NCI-H2171 treated with DMSO at 0.1 percent for 48 hours (cell line): ENCODE data around the gene NUP93.
"Not testable (repeated sequence)": the region's sequence is repeated elsewhere in the genome, so short reads cannot be mapped to it uniquely, and the experiment has no call there.

ENCODE experiments used
- DNase-seq: peaks from one replicate; lab custom pipeline; 2025; lab: John Stamatoyannopoulos, UW

The NUP93 gene

DNA sequence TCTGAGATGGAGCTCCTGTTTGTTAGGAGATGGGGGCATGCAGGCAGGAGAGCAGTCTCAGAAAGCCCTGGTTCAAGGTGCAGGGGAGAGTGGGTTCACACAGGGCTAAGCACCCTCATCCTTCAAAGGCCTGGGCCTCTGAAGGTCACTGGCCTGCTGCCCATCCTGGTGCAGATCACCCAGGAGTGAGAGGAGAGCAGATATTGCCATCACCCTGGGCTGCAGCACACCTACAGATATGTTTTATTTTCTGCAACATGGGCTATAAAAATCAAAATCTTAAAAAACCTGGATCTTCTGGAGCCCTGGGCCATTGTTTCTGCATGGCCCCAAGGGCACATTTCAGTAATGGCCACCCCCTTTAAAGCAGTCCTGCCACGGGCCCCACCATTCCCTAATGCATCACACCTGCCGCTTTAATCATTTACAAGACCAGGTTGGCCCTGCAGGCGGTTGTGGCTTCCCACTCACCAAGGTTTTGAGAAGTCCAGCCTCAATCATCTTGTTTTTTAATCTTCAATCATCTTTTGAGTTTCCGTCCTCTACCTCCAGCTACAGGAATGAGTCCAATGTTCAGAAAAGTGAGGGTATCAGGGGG lies 20.4 kb upstream of the NUP93 start:
- no peak for DNase-seq

DNA sequence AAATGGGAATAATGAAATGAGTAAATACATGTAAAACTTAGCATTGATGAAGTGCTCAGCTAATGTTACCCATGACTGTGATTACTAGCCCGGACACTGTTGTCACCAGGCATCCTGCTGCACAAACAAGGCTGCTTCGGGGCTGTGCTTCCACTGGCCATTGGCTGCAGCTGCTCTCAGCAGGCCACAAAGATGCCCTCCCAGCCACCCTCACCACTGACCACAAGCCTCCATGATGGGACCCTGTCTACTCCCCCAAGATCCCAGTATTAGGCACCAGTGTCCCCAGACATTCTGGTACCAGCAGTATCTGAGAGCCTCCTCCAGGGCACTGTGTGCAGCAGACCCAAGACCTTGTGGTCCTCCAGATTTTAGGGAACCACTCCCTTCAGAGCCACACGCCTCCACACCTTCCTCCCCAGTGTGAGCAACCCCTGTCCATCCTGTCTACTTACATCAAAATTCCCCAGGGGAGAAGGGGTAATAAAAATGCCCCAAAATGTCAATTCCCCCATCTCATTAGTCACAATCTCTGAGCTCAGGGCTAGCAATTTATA lies 19.7 kb upstream of the NUP93 start:
- DNase-seq, result no peak

DNA sequence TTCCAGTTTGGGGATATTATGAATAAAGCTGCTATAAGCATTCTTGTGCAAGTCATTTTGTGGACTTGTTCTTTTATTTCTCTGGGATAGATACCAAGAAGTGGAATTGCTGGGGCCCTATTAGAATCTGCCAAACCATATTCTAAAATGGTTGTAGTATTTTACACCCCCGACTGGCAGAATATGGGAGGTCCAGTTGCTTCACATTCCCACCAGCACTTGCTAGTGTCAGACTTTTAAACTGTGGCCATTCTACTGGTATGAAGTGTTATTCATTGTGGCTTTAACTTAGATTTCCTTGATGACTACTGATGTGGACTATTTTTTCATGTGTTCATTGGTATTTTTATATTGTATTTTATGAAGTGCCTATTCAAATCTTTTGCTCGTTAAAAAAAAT lies 18.1 kb upstream of the NUP93 start:
- no peak for DNase-seq

DNA sequence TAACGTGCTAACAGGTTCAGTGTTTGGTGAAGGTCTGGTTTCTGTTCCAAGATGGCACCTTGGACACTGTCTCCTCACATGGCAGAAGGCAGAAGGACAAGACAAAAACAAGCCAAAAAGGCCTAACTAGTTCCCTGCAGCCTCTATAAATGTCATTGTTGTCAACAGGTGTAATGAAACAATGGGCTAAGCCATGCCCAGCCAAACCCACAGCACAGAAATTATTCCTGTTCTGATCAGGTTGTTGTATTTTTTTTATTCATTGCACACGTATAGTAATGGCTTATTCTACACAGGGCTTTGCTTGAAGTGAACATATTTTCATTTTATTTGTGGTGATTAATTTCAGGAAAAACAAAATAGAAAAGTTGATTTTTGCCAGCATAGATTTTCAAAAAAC lies 16.1 kb upstream of the NUP93 start:
- DNase-seq, result no peak

DNA sequence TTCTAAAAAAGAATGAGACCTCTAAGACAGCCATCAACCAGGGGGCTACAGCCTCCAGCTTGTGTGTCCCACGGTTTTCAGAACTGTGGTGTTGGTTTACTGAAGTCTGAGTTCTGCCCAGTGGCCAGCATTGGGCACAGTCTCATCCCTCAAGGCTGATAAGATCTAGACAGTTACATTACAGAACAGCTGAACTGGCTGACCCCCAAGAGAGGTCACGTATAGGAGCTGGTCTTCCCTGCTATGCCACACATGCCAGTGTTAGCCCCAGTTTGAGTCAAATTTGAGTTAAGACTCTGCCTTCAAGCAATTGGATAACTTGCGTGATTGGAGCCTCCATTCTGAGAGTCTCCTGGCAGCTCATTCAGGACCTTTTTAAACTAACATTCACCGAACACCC lies 14.8 kb upstream of the NUP93 start:
- no peak for DNase-seq

DNA sequence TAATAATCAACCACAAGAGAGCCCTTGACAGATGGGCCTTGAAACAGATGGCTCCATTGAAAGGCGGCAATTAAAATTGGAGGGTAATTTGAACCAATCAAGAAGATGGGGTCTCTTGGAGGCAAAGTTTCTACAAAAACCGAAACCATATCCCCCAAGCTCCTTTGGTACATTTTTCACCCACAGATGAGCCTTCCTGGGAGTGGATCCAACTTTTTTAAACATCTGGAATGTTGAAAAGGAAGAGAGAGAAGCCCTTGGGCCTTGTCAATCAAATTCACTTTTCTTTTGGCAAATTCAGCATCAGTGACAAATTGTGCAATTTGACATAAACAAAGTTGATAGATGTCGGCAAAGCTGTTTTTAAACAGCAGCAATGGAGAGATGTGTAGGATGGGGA lies 13.2 kb upstream of the NUP93 start:
- peak; percentile 92 for DNase-seq

DNA sequence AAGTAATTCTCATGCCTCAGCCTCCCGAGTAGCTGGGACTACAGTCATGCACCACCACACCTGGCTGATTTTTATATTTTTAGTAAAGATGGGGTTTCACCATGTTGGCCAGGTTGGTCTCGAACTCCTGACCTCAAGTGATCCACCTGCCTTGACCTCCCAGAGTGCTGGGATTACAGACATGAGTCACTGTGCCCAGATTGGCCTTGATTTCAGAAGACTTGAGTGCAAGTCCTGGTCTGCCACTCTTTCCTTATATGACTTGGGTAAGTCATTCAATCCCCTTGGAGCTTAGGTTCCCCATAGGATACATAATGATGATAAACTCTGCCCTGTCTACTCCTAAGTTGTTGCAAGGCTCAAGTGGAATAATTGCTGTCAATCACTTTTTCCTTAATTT lies 12.4 kb upstream of the NUP93 start:
- DNase-seq, result not testable (repeated sequence)

DNA sequence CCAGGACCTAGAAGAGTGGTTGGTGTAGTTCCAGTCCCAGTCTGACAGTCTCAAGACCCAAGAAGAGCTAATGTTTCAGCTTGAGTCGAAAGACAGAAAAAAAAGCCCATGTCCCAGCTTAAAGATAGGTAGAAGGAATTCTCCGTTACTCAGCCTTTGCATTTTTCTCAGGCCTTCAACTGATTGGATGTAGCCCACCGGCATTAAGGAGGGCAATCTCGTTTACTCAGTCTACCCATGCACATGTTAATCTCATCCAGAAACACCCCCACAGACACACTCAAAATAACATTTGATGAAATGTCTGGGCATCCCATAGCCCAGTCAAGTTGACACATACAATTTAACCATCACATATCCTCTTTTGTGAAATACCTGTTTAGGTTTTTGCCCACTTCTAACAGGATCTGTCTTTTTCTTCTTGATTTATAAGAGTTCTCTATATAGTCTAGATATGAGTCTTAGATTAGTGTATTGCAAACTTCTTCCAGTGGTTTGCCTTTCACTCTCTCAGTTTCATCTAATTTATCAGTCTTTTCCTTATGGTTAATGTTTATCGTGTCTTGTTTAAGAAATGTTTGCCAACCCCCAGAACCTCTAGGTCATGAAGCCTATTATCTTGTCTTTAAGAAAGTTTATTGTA lies 7.6 kb upstream of the NUP93 start:
- no peak for DNase-seq

DNA sequence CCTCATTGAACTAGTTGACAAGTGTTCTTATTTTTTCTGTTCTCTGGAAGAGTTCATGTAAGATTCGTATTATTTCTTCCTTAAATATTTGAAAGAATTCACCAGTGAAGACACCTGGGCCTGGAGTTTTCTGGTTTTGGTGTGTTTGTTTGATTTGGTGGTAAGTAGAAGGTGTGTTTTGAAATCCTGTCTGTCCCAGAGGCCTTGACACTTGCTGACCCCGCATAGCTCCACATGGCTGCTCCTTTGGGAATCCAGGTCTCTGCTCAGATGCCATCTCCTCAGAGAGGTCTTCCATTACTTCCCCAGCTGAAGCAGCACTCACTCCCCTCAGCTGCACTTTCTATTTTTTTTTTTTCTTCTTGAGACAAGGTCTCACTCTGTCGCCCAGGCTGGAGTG lies 5.7 kb upstream of the NUP93 start:
- DNase-seq, result no peak

DNA sequence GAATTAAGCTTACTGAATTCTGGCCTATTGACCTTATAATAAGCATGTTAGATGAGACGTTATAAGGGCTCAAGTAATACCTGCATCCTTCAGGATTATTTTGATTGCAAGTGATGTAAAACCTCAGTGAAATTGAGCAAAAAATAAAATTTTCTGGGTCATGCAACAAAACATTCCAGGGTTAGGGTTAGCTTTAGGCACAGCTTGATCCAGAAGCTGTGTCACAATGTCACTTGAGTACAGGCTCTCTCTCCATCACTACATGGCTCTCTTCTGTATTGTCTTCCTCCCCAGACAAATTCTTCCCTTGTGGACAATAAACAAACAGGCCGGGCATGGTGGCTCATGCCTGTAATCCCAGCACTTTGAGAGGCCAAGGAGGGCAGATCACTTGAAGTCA lies 3.6 kb upstream of the NUP93 start:
- no peak for DNase-seq

DNA sequence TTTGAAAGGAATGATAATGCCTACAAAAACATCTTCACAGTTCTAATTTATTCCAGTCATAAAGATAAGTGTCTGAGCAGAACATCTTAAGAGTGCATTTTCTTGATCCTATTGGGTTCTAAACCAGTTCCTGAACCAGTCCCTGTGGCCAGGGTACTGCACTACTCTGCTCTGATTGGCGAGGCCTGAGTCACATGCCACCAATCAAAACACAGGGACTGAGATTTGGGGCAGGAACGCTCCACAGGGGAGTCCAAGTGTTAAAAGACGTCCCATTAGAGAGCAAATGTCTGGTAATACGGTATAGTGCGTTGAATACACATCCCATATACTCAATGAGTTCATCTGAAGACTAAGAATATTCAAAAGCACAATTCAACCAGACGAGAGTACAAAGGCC lies 3.0 kb upstream of the NUP93 start:
- DNase-seq, result no peak

DNA sequence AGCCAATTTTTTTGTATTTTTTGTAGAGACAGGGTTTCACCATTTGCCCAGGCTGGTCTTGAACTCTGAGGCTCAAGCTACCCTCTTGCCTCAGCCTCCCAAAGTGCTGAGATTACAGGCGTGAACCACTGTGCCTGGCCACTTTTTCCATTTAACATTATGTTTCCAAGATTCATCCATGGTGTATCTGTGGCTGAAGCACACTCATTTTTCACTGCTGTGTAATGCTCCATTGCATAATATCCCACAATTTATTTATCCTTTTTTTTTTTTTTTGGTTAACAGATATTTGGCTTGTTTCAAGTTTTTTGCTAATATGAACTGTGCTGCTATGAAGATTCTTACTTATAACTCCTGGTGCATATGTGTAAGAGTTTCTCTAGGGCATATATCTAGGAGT lies 1.9 kb upstream of the NUP93 start:
- no peak for DNase-seq

DNA sequence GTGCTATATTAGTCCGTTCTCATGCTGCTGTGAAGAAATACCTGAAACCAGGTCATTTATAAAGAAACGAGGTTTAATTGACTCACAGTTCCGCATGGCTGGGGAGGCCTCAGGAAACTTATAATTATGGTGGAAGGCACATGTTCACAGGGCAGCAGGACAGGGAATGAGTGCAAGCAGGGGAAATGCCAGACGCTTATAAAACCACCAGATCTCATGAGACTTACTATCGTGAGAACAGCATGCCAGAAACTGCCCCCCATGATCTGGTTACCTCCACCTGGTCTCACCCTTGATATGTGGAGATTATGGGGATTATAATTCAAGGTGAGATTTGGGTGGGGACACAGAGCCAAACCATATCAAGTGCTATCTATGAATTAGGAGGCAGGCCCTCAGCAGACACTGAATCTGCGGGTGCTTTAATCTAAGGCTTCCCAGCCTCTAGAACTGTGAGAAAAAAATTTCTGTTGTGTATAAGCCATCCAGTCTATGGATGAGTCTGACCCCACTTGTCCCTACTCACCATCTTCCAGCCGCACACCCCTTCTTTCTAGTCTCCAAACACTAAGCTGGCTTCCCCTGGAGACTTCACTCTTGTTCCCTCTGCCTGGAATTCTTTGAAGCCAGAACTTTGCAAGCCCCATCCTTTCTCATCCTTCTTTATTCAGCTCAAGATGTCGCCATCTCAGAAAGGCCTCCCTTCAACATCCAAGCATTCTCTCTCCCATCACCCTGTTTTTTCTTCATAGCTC lies 772 bp upstream of the NUP93 start:
- no peak for DNase-seq

DNA sequence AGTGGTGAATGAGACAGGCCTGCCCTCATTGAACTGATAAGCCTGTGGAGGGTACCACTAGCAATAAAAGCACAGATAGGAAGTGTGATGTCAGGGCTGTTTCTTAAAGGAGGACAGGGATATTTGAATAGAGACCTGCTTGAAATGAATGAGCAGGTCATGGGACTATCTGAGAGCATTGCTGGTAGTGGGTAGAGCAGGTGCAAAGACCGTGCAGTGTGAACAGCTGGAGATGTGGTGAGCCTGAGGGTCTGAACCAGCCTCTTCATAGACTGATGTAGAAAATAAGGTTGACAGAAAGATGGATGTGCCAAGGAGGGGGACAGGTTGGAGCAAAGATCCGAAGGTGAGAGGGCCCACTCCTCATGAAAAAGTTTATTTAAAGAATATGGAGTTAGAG lies 2.4 kb downstream of the NUP93 start:
- no peak for DNase-seq

DNA sequence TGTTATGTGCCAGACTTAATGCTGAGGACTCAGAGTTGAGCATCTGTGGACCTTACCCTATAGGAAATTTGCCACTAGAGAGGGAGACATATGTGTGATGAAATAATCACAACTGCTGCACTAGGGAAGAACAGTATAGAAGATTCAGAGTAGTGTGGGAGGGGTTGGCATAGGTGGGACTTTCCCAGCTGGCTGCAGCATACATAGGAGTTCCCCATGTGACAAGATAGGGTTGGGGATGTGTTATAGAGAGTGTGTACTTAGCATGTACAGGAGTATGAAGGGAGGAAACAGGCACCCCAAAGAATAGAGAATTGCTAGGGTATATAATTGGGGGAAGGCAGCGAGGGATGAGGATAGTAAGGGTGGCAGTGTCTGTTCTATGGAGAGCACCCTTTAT lies 2.9 kb downstream of the NUP93 start:
- no peak for DNase-seq

DNA sequence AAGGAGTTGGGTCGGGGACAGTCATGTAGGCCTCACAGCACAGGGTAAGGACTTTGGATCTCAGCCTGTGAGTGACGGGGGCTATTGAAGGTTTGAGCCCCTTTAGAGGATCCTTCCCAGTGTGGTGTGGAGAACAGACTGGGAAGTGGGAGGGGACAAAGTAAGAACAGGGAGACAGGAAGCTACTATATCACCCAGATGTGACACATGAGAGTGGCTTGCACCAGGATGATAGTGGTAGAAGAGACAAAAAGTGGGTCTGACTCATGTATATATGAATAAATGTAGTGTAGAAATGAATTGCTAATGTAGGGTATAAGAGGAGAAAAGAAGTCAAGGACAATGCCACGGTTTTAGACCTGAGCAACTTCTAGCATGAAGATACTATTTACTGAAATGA lies 4.5 kb downstream of the NUP93 start:
- no peak for DNase-seq

DNA sequence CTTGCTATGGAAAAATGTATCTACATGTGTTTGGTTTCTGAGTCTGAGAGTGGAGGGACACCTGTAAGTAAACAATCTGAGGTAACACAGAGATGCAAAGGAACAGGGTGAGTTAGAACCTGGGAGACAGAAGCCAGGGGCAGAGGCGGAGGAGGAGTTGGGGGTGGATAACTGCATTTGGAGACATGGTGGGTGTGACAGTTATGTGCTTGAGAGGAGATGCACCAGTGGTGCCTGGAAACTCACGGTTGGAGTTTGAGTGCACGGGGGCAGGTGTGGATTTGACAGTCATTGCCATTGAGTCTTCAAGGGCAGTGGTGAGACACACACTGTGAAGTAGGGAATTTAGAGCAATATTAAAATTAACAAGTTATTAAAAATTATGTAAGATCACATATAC lies 6.5 kb downstream of the NUP93 start:
- DNase-seq, result no peak

DNA sequence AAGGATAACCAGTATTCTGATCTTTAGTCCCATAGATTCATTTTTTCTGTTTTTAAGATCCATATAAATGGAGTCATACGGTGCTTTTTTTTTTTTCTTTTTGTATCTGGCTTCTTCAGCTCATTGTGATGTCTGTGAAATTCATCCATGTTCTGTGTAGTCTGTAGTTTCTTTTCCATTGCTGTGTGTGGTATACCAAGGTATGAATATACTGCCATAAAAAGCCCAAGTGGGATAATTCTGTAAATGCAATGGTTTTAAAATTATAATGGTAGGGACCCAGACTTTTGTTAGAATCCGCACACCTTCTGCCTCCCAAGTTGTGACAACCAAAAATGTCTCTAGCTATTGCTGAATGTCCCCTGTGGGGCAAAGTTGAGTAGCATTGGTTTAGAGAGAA lies 7.6 kb downstream of the NUP93 start:
- DNase-seq, result no peak

DNA sequence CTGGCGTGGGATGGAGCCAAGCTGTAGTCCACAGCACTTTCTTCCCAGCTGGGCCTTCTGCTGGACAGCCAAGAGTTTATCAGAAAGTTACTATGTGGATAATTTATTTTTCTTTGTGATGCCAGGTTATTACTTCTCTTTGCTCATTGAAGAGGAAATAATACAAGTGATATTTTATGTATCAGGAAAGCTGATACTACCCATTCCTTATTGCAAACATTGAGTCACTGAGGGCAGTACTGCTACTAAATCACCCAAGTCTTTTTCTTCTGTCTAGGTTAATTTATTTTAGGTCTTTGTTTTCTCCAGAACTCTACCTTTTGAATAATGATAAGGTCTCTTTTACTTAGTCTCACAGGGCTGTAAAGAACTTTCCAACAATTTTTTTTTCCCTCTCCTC lies 8.3 kb downstream of the NUP93 start:
- DNase-seq, result no peak

DNA sequence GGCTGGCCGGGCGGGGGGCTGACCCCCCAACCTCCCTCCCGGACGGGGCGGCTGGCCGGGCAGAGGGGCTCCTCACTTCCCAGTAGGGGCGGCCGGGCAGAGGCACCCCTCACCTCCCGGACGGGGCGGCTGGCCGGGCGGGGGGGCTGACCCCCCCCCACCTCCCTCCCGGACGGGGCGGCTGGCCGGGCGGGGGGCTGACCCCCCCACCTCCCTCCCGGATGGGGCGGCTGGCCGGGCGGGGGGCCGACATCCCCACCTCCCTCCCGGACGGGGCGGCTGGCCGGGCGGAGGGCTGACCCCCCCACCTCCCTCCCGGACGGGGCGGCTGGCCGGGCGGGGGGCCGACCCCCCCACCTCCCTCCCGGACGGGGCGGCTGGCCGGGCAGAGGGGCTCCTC lies 9.4 kb downstream of the NUP93 start:
- DNase-seq, result not testable (repeated sequence)

DNA sequence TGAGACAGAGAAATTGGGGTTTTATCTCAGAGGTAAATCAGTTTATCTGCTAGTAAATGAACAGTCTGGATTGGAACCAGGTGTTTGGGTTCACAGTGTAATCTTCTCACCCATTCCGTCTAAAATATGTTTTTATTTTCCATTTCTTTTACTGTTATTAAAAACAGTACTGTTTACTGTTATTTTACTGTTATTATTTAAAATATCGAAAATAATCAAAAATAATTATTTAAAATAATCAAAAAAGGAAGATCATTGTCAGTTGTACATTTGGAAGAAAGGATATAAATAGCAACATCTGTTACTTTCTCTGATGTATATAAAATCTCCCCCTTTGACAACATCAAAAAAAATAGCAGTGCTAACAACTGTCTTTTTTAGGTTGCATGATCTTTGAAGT lies 11.5 kb downstream of the NUP93 start:
- DNase-seq, result no peak

DNA sequence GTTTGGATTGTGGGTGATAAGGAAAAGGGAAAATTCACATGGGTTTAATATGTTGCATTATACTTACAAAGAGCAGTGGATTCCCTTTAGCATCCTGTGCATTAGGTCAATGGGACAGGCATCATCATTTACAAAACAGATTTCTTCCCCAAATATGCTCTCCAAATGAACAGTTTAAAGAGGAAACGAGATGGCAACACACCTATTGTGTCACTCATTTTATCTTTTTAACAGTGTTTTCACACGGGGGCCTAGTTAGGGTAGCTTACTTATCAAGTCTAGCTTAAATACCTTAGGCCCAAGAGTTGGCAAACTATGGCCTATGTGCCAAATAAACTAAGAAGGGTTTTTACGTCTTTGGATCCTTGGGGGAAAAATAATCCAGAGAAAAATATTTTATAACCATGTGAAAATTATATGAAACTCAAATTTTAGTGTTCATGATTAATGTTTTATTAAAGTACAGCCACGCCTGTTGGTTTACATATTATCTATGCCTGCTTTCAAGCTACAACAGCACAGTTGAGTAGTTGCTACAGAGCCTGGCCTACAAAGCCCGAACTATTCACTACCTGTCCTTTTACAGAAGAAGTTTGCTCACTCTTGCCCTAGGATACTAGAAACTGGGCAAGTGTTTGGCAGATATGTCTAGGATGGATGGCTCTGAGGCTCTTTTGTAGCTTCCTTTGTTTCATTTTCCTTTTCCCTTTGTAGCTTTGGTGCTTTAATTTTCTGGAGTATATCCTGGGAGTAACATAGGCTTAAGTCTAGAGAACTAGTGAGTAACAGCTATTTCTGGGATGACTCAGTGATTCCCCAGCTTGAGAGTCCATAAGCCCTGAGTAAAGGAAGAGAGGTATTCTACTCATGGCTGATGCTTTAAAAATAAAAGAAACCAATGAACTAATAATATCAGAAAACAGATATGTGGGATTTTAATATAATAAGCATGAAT lies 12.4 kb downstream of the NUP93 start:
- no peak for DNase-seq
